Neuronal stem cell (in vitro differentiated cells): ENCODE results near the gene TBX2.

Experiments
- DNase-seq: peaks from one replicate; pipeline ENCODE4 v3.0.0-alpha.2; 2013; ENCODE audit warnings: low spot score
- H2AFZ ChIP-seq: one replicate; pipeline ENCODE4 v1.6.1; 2013; ENCODE audit warnings: mild to moderate bottlenecking, low read length, inconsistent platforms
- H2AK5ac ChIP-seq: 2 replicates; pipeline ENCODE4 v1.6.1; 2013; ENCODE audit warnings: low read depth, mild to moderate bottlenecking, inconsistent platforms, low read length, moderate library complexity, mixed read lengths
- H2BK120ac ChIP-seq: 2 replicates; pipeline ENCODE4 v1.6.1; 2013; ENCODE audit warnings: low read depth, mild to moderate bottlenecking, inconsistent platforms, low read length, moderate library complexity, mixed read lengths
- H2BK12ac ChIP-seq: one replicate; pipeline ENCODE4 v1.6.1; 2013; ENCODE audit warnings: low read length, inconsistent platforms
- H2BK15ac ChIP-seq: 2 replicates; pipeline ENCODE4 v1.6.1; 2013; ENCODE audit warnings: mild to moderate bottlenecking, low read length, inconsistent platforms, mixed read lengths
- H2BK5ac ChIP-seq: one replicate; pipeline ENCODE4 v1.6.1; 2013; ENCODE audit warnings: inconsistent platforms, mild to moderate bottlenecking, low read length, moderate library complexity
- H3K14ac ChIP-seq: one replicate; pipeline ENCODE4 v1.6.1; 2013; ENCODE audit warnings: low read length, inconsistent platforms
- H3K18ac ChIP-seq: 2 replicates; pipeline ENCODE4 v1.6.1; 2013; ENCODE audit warnings: low read length, inconsistent platforms
- H3K23ac ChIP-seq: 2 replicates; pipeline ENCODE4 v1.6.1; 2013; ENCODE audit warnings: low read depth, mild to moderate bottlenecking, mixed read lengths, low read length, inconsistent platforms; ENCODE audit not compliant: poor library complexity
- H3K27ac ChIP-seq: replicated peaks from 3 replicates; pipeline ENCODE4 v1.5.1; 2013; ENCODE audit warnings: low read length, inconsistent platforms
- H3K27me3 ChIP-seq, 3 experiments: 2 replicates each; pipeline ENCODE4 v1.6.1; 2013; ENCODE audit warnings: low read length in 3 of 3, mild to moderate bottlenecking in 2 of 3, inconsistent platforms in 1 of 3, low read depth in 1 of 3, mixed read lengths in 1 of 3, moderate library complexity in 1 of 3; ENCODE audit not compliant: control insufficient read depth in 3 of 3, insufficient read depth in 3 of 3
- H3K36me3 ChIP-seq, 2 donors: replicated peaks in 1 of 2; 2 replicates each; pipeline ENCODE4 v1.6.1; 2013; ENCODE audit warnings: low read length in 2 of 2; ENCODE audit not compliant: control insufficient read depth in 2 of 2, insufficient read depth in 2 of 2
- H3K4ac ChIP-seq: 2 replicates; pipeline ENCODE4 v1.6.1; 2013; ENCODE audit warnings: inconsistent platforms, mild to moderate bottlenecking, low read length, moderate library complexity
- H3K4me1 ChIP-seq, 2 donors: 1 replicate in 1 of 2; 2 replicates in 1 of 2; pipeline ENCODE4 v1.6.1; 2013; ENCODE audit warnings: low read length in 2 of 2, low read depth in 1 of 2; ENCODE audit not compliant: control insufficient read depth in 2 of 2, insufficient read depth in 1 of 2
- H3K4me2 ChIP-seq: one replicate; pipeline ENCODE4 v1.6.1; 2013; ENCODE audit warnings: mild to moderate bottlenecking, low read length, inconsistent platforms; ENCODE audit not compliant: insufficient read depth, poor library complexity, severe bottlenecking
- H3K4me3 ChIP-seq, 2 donors: 2 replicates each; pipeline ENCODE4 v1.5.1; 2013; ENCODE audit warnings: low read length in 2 of 2, mild to moderate bottlenecking in 2 of 2, inconsistent platforms in 1 of 2, moderate library complexity in 1 of 2
- H3K79me1 ChIP-seq: one replicate; pipeline ENCODE4 v1.6.1; 2013; ENCODE audit warnings: low read depth, mild to moderate bottlenecking, inconsistent platforms, low read length, moderate library complexity
- H3K9ac ChIP-seq: one replicate; pipeline ENCODE4 v1.6.1; 2013; ENCODE audit warnings: mild to moderate bottlenecking, low read depth, low read length, inconsistent platforms; ENCODE audit not compliant: poor library complexity
- H3K9me3 ChIP-seq, 2 donors: replicated peaks in 1 of 2; 2 replicates each; pipeline versions ENCODE3 to v1.6.1; 2013; ENCODE audit warnings: low read length in 2 of 2, mild to moderate bottlenecking in 2 of 2, inconsistent platforms in 1 of 2, low read depth in 1 of 2, mixed read lengths in 1 of 2, moderate library complexity in 1 of 2; ENCODE audit not compliant: control insufficient read depth in 2 of 2, insufficient read depth in 1 of 2
- H4K8ac ChIP-seq: one replicate; pipeline ENCODE4 v1.6.1; 2013; ENCODE audit warnings: low read depth, mild to moderate bottlenecking, inconsistent platforms, low read length, moderate library complexity
- H4K91ac ChIP-seq: one replicate; pipeline ENCODE4 v1.6.1; 2013; ENCODE audit warnings: low read length, low read depth, mild to moderate bottlenecking, inconsistent platforms; ENCODE audit not compliant: poor library complexity
- WGBS, 2 donors: extraction: QIAGEN DNeasy Blood & Tissue Kit; methylation state at CpG; one replicate each; pipeline ENCODE4 v1.1.7; 2013; ENCODE audit warnings: missing lambda C conversion rate in 2 of 2, mixed read lengths in 1 of 2; ENCODE audit not compliant: insufficient read length in 2 of 2, insufficient replicate concordance in 1 of 2; ENCODE audit errors: extremely low coverage in 2 of 2; 5-methylcytosine and 5-hydroxymethylcytosine counted together

The TBX2 gene

DNA sequence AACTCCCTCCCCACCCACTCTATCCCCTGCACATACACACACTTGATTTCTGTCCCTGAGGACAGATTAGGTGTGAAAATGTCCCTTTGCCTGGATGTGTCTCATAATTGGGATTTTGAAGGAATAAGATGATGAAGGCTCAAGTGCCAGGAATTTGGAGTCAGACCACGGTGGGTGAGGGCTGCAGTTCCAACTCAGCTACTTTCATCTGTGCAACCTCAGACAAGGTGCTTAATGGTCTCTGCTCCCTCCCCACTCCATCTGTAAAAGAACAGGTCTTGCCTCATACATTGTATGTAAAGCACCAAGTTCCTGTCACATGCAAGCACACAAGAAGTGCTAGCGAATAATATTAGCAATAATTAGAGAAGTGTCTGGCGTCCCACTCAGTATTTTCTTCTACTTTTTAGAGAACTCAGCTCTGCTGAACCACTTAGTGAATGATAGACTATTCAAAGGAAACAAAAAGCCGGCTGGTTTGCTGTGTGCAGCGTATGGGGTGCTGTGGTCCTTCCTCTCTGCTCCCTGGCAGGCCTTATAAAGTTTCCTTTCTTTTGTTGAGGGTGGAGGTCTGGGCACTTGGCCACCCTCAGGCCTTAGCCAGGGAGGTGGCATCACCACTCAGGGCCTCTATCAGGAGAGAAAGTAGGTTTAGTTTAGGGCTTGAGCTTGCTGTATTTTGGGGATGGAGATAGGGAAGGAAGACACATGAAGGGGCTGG is 58.9 kb downstream of the TBX2 start:
- Histone ChIP-seq H3K4me2 (no peak overlapping the region), H3K4me3 (no peak overlapping the region), H3K36me3 (no peaks in the 10 kb centered on the region)

More for the DNA sequence above, 58.9 kb downstream of the TBX2 start:
- no peak overlapping the region for H2AK5ac ChIP-seq
- peaks cover 3% of the 10 kb centered on the region in 2 donors for H3K4me1 ChIP-seq
- no peak overlapping the region for H3K14ac ChIP-seq
- H3K9me3 ChIP-seq, result peaks cover 10 to 24% of the 10 kb centered on the region in 2 donors
- H2BK15ac ChIP-seq, result no peak overlapping the region
- no peak overlapping the region for H3K18ac ChIP-seq
- H3K27ac ChIP-seq, result no peak overlapping the region
- H4K8ac ChIP-seq, result no peak overlapping the region
- no peak overlapping the region for H3K4ac ChIP-seq
- H4K91ac ChIP-seq, result no peak overlapping the region
- peak overlapping the region; percentile 70 for H3K23ac ChIP-seq
- DNase-seq, result no peak
- no CpG with 5 or more reads among the region's 5 CpGs for WGBS, 2 donors
- H2BK12ac ChIP-seq, result no peak overlapping the region
- H2AFZ ChIP-seq, result no peak overlapping the region
- H3K79me1 ChIP-seq, result no peaks in the 10 kb centered on the region
- no peak overlapping the region for H2BK5ac ChIP-seq
- no peak overlapping the region for H3K9ac ChIP-seq
- H2BK120ac ChIP-seq, result no peak overlapping the region
- H3K27me3 ChIP-seq, result peaks cover 77 to 100% (median 99%) of the 10 kb centered on the region in 3 experiments
